Measurements from ENCODE around the gene MPEG1.

Gene MPEG1

GRCh38 chr11:59186130-59186594 lies 26.6 kb downstream of the MPEG1 start:
- no peak overlapping the region for H3K4me3 ChIP-seq (ENCODE audit: low read length)
- no peak overlapping the region for H3K9ac ChIP-seq (ENCODE audit: low read length)
- H3K27me3 ChIP-seq (ENCODE audit: control insufficient read depth, insufficient read depth, low read length) = no peaks in the 10 kb centered on the region
- H3K36me3 ChIP-seq (ENCODE audit: control insufficient read depth, low read depth, low read length) = peaks cover 30% of the 10 kb centered on the region
- peaks cover 10% of the 10 kb centered on the region for H3K4me1 ChIP-seq (ENCODE audit: control insufficient read depth, low read depth, low read length)
- no peak overlapping the region for H3K27ac ChIP-seq (ENCODE audit: low read length)
- H3K9me3 ChIP-seq (ENCODE audit: control insufficient read depth, low read depth, low read length) = no peaks in the 10 kb centered on the region

- Histone ChIP-seq H3K27me3 (ENCODE audit: control insufficient read depth, insufficient read depth, low read length) (no peaks in the 10 kb centered on the region), H3K4me3 (ENCODE audit: low read length) (no peak overlapping the region), H3K9me3 (ENCODE audit: control insufficient read depth, low read depth, low read length) (no peaks in the 10 kb centered on the region), H3K27ac (ENCODE audit: low read length) (no peak overlapping the region), H3K4me1 (ENCODE audit: control insufficient read depth, low read depth, low read length) (peaks cover 10% of the 10 kb centered on the region), H3K36me3 (ENCODE audit: control insufficient read depth, low read depth, low read length) (peaks cover 24% of the 10 kb centered on the region), H3K9ac (ENCODE audit: low read length) (no peak overlapping the region)
These were observed 27.3 kb downstream of the MPEG1 start for GRCh38 chr11:59185386-59185945.

GRCh38 chr11:59184691-59185339 lies 27.9 kb downstream of the MPEG1 start:
- no peak overlapping the region for H3K9ac ChIP-seq (ENCODE audit: low read length)
- no peaks in the 10 kb centered on the region for H3K27me3 ChIP-seq (ENCODE audit: control insufficient read depth, insufficient read depth, low read length)
- H3K27ac ChIP-seq (ENCODE audit: low read length) = no peak overlapping the region
- no peak overlapping the region for H3K4me3 ChIP-seq (ENCODE audit: low read length)
- H3K9me3 ChIP-seq (ENCODE audit: control insufficient read depth, low read depth, low read length) = no peaks in the 10 kb centered on the region
- H3K36me3 ChIP-seq (ENCODE audit: control insufficient read depth, low read depth, low read length) = peaks cover 17% of the 10 kb centered on the region
- peaks cover 10% of the 10 kb centered on the region for H3K4me1 ChIP-seq (ENCODE audit: control insufficient read depth, low read depth, low read length)

- no peak overlapping the region for H3K9ac ChIP-seq (ENCODE audit: low read length)
- H3K27ac ChIP-seq (ENCODE audit: low read length) = no peak overlapping the region
- no peak overlapping the region for H3K4me3 ChIP-seq (ENCODE audit: low read length)
- H3K4me1 ChIP-seq (ENCODE audit: control insufficient read depth, low read depth, low read length) = peaks cover 10% of the 10 kb centered on the region
- peaks cover 13% of the 10 kb centered on the region for H3K36me3 ChIP-seq (ENCODE audit: control insufficient read depth, low read depth, low read length)
- H3K27me3 ChIP-seq (ENCODE audit: control insufficient read depth, insufficient read depth, low read length) = no peaks in the 10 kb centered on the region
- H3K9me3 ChIP-seq (ENCODE audit: control insufficient read depth, low read depth, low read length) = no peaks in the 10 kb centered on the region
These were observed 29.0 kb downstream of the MPEG1 start for GRCh38 chr11:59183771-59184170.

- Histone ChIP-seq H3K4me3 (ENCODE audit: low read length) (no peak overlapping the region), H3K9me3 (ENCODE audit: control insufficient read depth, low read depth, low read length) (no peaks in the 10 kb centered on the region), H3K36me3 (ENCODE audit: control insufficient read depth, low read depth, low read length) (peaks cover 17% of the 10 kb centered on the region), H3K27me3 (ENCODE audit: control insufficient read depth, insufficient read depth, low read length) (no peaks in the 10 kb centered on the region), H3K27ac (ENCODE audit: low read length) (no peak overlapping the region), H3K9ac (ENCODE audit: low read length) (no peak overlapping the region), H3K4me1 (ENCODE audit: control insufficient read depth, low read depth, low read length) (peaks cover 13% of the 10 kb centered on the region)
These were observed 30.1 kb downstream of the MPEG1 start for GRCh38 chr11:59182457-59183151.

GRCh38 chr11:59181746-59182456 lies 30.8 kb downstream of the MPEG1 start:
- H3K27me3 ChIP-seq (ENCODE audit: control insufficient read depth, insufficient read depth, low read length) = no peaks in the 10 kb centered on the region
- peaks cover 19% of the 10 kb centered on the region for H3K4me1 ChIP-seq (ENCODE audit: control insufficient read depth, low read depth, low read length)
- H3K4me3 ChIP-seq (ENCODE audit: low read length) = no peak overlapping the region
- H3K9me3 ChIP-seq (ENCODE audit: control insufficient read depth, low read depth, low read length) = no peaks in the 10 kb centered on the region
- peaks cover 17% of the 10 kb centered on the region for H3K36me3 ChIP-seq (ENCODE audit: control insufficient read depth, low read depth, low read length)
- no peak overlapping the region for H3K27ac ChIP-seq (ENCODE audit: low read length)
- no peak overlapping the region for H3K9ac ChIP-seq (ENCODE audit: low read length)

GRCh38 chr11:59180907-59181306 lies 31.8 kb downstream of the MPEG1 start:
- no peak overlapping the region for H3K9ac ChIP-seq (ENCODE audit: low read length)
- no peak overlapping the region for H3K27ac ChIP-seq (ENCODE audit: low read length)
- H3K9me3 ChIP-seq (ENCODE audit: control insufficient read depth, low read depth, low read length) = no peaks in the 10 kb centered on the region
- H3K27me3 ChIP-seq (ENCODE audit: control insufficient read depth, insufficient read depth, low read length) = no peaks in the 10 kb centered on the region
- H3K4me1 ChIP-seq (ENCODE audit: control insufficient read depth, low read depth, low read length) = peaks cover 19% of the 10 kb centered on the region
- H3K4me3 ChIP-seq (ENCODE audit: low read length) = no peak overlapping the region
- H3K36me3 ChIP-seq (ENCODE audit: control insufficient read depth, low read depth, low read length) = peaks cover 17% of the 10 kb centered on the region

- Histone ChIP-seq H3K9ac (ENCODE audit: low read length) (no peak overlapping the region), H3K36me3 (ENCODE audit: control insufficient read depth, low read depth, low read length) (peaks cover 17% of the 10 kb centered on the region), H3K4me3 (ENCODE audit: low read length) (no peak overlapping the region), H3K9me3 (ENCODE audit: control insufficient read depth, low read depth, low read length) (no peaks in the 10 kb centered on the region), H3K27me3 (ENCODE audit: control insufficient read depth, insufficient read depth, low read length) (no peaks in the 10 kb centered on the region), H3K27ac (ENCODE audit: low read length) (no peak overlapping the region), H3K4me1 (ENCODE audit: control insufficient read depth, low read depth, low read length) (peaks cover 15% of the 10 kb centered on the region)
These were observed 32.5 kb downstream of the MPEG1 start for GRCh38 chr11:59180168-59180776.

- H3K27ac ChIP-seq (ENCODE audit: low read length) = no peak overlapping the region
- H3K36me3 ChIP-seq (ENCODE audit: control insufficient read depth, low read depth, low read length) = peaks cover 14% of the 10 kb centered on the region
- H3K9ac ChIP-seq (ENCODE audit: low read length) = no peak overlapping the region
- peaks cover 17% of the 10 kb centered on the region for H3K4me1 ChIP-seq (ENCODE audit: control insufficient read depth, low read depth, low read length)
- no peak overlapping the region for H3K4me3 ChIP-seq (ENCODE audit: low read length)
- no peaks in the 10 kb centered on the region for H3K27me3 ChIP-seq (ENCODE audit: control insufficient read depth, insufficient read depth, low read length)
- H3K9me3 ChIP-seq (ENCODE audit: control insufficient read depth, low read depth, low read length) = no peaks in the 10 kb centered on the region
These were observed 33.6 kb downstream of the MPEG1 start for GRCh38 chr11:59179121-59179520.

- no peak overlapping the region for H3K4me3 ChIP-seq (ENCODE audit: low read length)
- peaks cover 8% of the 10 kb centered on the region for H3K36me3 ChIP-seq (ENCODE audit: control insufficient read depth, low read depth, low read length)
These were observed 34.3 kb downstream of the MPEG1 start for GRCh38 chr11:59178402-59178801.

GRCh38 chr11:59176330-59176729 lies 36.4 kb downstream of the MPEG1 start:
- Histone ChIP-seq H3K9ac (ENCODE audit: low read length) (no peak overlapping the region), H3K4me1 (ENCODE audit: control insufficient read depth, low read depth, low read length) (peaks cover 17% of the 10 kb centered on the region), H3K9me3 (ENCODE audit: control insufficient read depth, low read depth, low read length) (no peaks in the 10 kb centered on the region), H3K27me3 (ENCODE audit: control insufficient read depth, insufficient read depth, low read length) (no peaks in the 10 kb centered on the region), H3K4me3 (ENCODE audit: low read length) (no peak overlapping the region), H3K27ac (ENCODE audit: low read length) (no peak overlapping the region), H3K36me3 (ENCODE audit: control insufficient read depth, low read depth, low read length) (peaks cover 3% of the 10 kb centered on the region)

More at GRCh38 chr11:59178402-59178801, 34.3 kb downstream of the MPEG1 start:
- Histone ChIP-seq H3K27ac (ENCODE audit: low read length) (no peak overlapping the region), H3K9me3 (ENCODE audit: control insufficient read depth, low read depth, low read length) (no peaks in the 10 kb centered on the region), H3K9ac (ENCODE audit: low read length) (no peak overlapping the region), H3K27me3 (ENCODE audit: control insufficient read depth, insufficient read depth, low read length) (no peaks in the 10 kb centered on the region), H3K4me1 (ENCODE audit: control insufficient read depth, low read depth, low read length) (peaks cover 17% of the 10 kb centered on the region)
